ENCODE data around the gene VMO1. TPM values are rescaled to one million over a fixed set of nuclear protein-coding genes. Genes with fewer than 3 reads are reported as not detected.
A peak's percentile ranks its signal among the peaks of the same experiment; 100 is the strongest.

Gene VMO1
- total and polyA plus RNA-seq, 2 donors (not counting 3 experiments of a cell fraction or from before 2014, with no cell fraction given), result 0.23 TPM; not detected in 1

- H3K27me3 ChIP-seq (ENCODE audit: control insufficient read depth in 2 of 2, insufficient read depth in 2 of 2, low read length in 2 of 2), result no peaks in the 10 kb centered on the region
- no TSS peak for BruUV-seq (replicated peaks)
- peak; percentile 8 for FAIRE-seq
- no peaks in the 10 kb centered on the region for H3K9me3 ChIP-seq (replicated peaks; ENCODE audit: control insufficient read depth, insufficient read depth, low read length)
- H3K4me1 ChIP-seq (ENCODE audit: control insufficient read depth, extremely low read depth, insufficient read depth, low read length), result peaks cover 11% of the 10 kb centered on the region
- intact Hi-C loops (cut with micrococcal nuclease), result no loop called here
- no peak overlapping the region for H2AFZ ChIP-seq (ENCODE audit: low read depth, low read length)
- no peak overlapping the region for H3K9ac ChIP-seq (replicated peaks; ENCODE audit: extremely low read depth, insufficient read depth, low read length)
- no peak overlapping the region for H3K27ac ChIP-seq (ENCODE audit: insufficient read depth, low read depth, low read length)
- dilution Hi-C loops (cut with MboI; ENCODE audit: extremely low pct_ligation_motif_present, low sequenced_read_pairs), result no loop called here
- H3K79me2 ChIP-seq (ENCODE audit: control insufficient read depth, insufficient read depth, low read length), result no peaks in the 10 kb centered on the region
- TF ChIP-seq FOS (IDR thresholded peaks at IDR 0.05; ENCODE audit: borderline replicate concordance, insufficient read depth, low read length) (no peak), EZH2 (IDR thresholded peaks at IDR 0.05; ENCODE audit: borderline replicate concordance, low read depth, low read length, severe bottlenecking) (no peak), MYC (IDR thresholded peaks at IDR 0.05; ENCODE audit: low read depth, low read length) (no peak), GATA2 (IDR thresholded peaks at IDR 0.05; ENCODE audit: insufficient read depth, insufficient read length, low read depth, low read length) (no peak), JUN (IDR thresholded peaks at IDR 0.05; ENCODE audit: borderline replicate concordance, insufficient read depth, insufficient read length, low read depth) (no peak), CTCF (IDR thresholded peaks at IDR 0.05; ENCODE audit: extremely low read depth in 1 of 2, insufficient read depth in 1 of 2, low read depth in 1 of 2, low read length in 2 of 2) (no peak), POLR2AphosphoS5 (IDR thresholded peaks at IDR 0.05; ENCODE audit: insufficient read depth, low read depth, low read length) (no peak), POLR2A (IDR thresholded peaks at IDR 0.05; ENCODE audit: low read depth, low read length) (no peak), MAX (IDR thresholded peaks at IDR 0.05; ENCODE audit: insufficient read depth, insufficient read length) (no peak)
- no peaks in the 10 kb centered on the region for H3K9me1 ChIP-seq (replicated peaks; ENCODE audit: control insufficient read depth, extremely low read depth, insufficient read depth, low read length)
- ChIA-PET CTCF (interaction anchor here (1.1 to 3.2 kb wide), 2 partner anchors 18 to 73 kb away, joined by 5 to 12 read pairs; no protein-coding TSS in a partner anchor), POLR2A (no interaction called here)
- H3K4me3 ChIP-seq (replicated peaks in 1 of 3; ENCODE audit: insufficient read depth in 1 of 3, low read depth in 1 of 3, low read length in 3 of 3), result no peak overlapping the region
- no peak overlapping the region for H3K4me2 ChIP-seq (ENCODE audit: insufficient read depth, low read length)
- no peaks in the 10 kb centered on the region for H4K20me1 ChIP-seq (replicated peaks; ENCODE audit: control insufficient read depth, extremely low read depth, insufficient read depth, low read length)
- peaks cover 2 to 9% of the 10 kb centered on the region in 2 experiments for H3K36me3 ChIP-seq (ENCODE audit: control insufficient read depth in 2 of 2, extremely low read depth in 1 of 2, insufficient read depth in 2 of 2, low read length in 2 of 2)
- DNase-seq (ENCODE audit: low read depth, low spot score), result no peak
These were observed 22.2 kb upstream of the VMO1 start for GRCh38 chr17:4808378-4808767.
